GM18505 (cell line): Measurements from ENCODE around the gene QDPR.
"Not testable (repeated sequence)": the region's sequence is repeated elsewhere in the genome, so short reads cannot be mapped to it uniquely, and the experiment has no call there.

ENCODE experiments used
- ATAC-seq: cut with Tn5 transposase; IDR thresholded peaks from one replicate; pipeline ENCODE4 v1.9.1; 2021; ENCODE audit not compliant: unreplicated experiment
- POLR2A ChIP-seq: IDR thresholded peaks from 4 replicates; pipeline ENCODE4 v1.6.1; 2011; ENCODE audit warnings: borderline replicate concordance; ENCODE audit not compliant: insufficient read depth, insufficient read length; ENCODE audit errors: extremely low read depth

QDPR gene

GRCh38 chr4:17545374-17546140, 33.7 kb upstream of the QDPR start:
- TF ChIP-seq POLR2A = no peak
- no peak for ATAC-seq

- TF ChIP-seq POLR2A = no peak
- no peak for ATAC-seq
Observed at GRCh38 chr4:17544831-17545234, 32.9 kb upstream of the QDPR start.

GRCh38 chr4:17544205-17544604, 32.3 kb upstream of the QDPR start:
- TF ChIP-seq POLR2A = no peak
- no peak for ATAC-seq

- ATAC-seq = not testable (repeated sequence)
Observed at GRCh38 chr4:17537060-17537459, 25.2 kb upstream of the QDPR start.

- TF ChIP-seq POLR2A = no peak
- ATAC-seq = no peak
Observed at GRCh38 chr4:17535906-17536305, 24.0 kb upstream of the QDPR start.

- TF ChIP-seq POLR2A = no peak
- no peak for ATAC-seq
Observed at GRCh38 chr4:17535242-17535641, 23.4 kb upstream of the QDPR start.

GRCh38 chr4:17534705-17535104, 22.8 kb upstream of the QDPR start:
- no peak for ATAC-seq
- no peak for TF ChIP-seq POLR2A

GRCh38 chr4:17531538-17532285, 19.8 kb upstream of the QDPR start:
- TF ChIP-seq POLR2A = no peak
- ATAC-seq = no peak

- TF ChIP-seq POLR2A = no peak
Observed at GRCh38 chr4:17528551-17529165, 16.8 kb upstream of the QDPR start.

GRCh38 chr4:17526695-17527477, 15.0 kb upstream of the QDPR start:
- no peak for ATAC-seq

More at GRCh38 chr4:17528551-17529165, 16.8 kb upstream of the QDPR start:
- no peak for ATAC-seq

GRCh38 chr4:17523662-17524061, 11.8 kb upstream of the QDPR start:
- no peak for ATAC-seq
- no peak for TF ChIP-seq POLR2A

More at GRCh38 chr4:17526695-17527477, 15.0 kb upstream of the QDPR start:
- TF ChIP-seq POLR2A = no peak

- ATAC-seq = no peak
- TF ChIP-seq POLR2A = no peak
Observed at GRCh38 chr4:17521595-17521994, 9.7 kb upstream of the QDPR start.

GRCh38 chr4:17517664-17518063, 5.8 kb upstream of the QDPR start:
- no peak for TF ChIP-seq POLR2A
- no peak for ATAC-seq
